ENCODE results near the gene MORN5.

GRCh38 chr9:122127396-122127798 is 32.3 kb upstream of the MORN5 start:
- TF ChIP-seq CTCF (IDR thresholded peaks at IDR 0.05) (no peak), POLR2A (IDR thresholded peaks at IDR 0.05) (no peak)

Measured in body of pancreas (tissue), 4 donors.